Measurements from ENCODE around the gene KRTAP10-11. TPM values are rescaled to one million over a fixed set of nuclear protein-coding genes. Genes with fewer than 3 reads are reported as not detected.
"Not testable (repeated sequence)": the region's sequence is repeated elsewhere in the genome, so short reads cannot be mapped to it uniquely, and the experiment has no call there.

Gene KRTAP10-11
- total RNA-seq, 1 donor from 2014 or later, result not detected

GRCh38 chr21:44636209-44637017, 9.8 kb upstream of the KRTAP10-11 start:
- Histone ChIP-seq H3K27me3 (ENCODE audit: low read depth) (peaks cover 35% of the 10 kb centered on the region), H3K36me3 (no peaks in the 10 kb centered on the region), H3K4me3 (no peak overlapping the region), H3K9me3 (replicated peaks) (peaks cover 31% of the 10 kb centered on the region), H3K27ac (replicated peaks) (no peak overlapping the region), H3K4me1 (no peaks in the 10 kb centered on the region)
- no peak for DNase-seq
- no peak for TF ChIP-seq CTCF (IDR thresholded peaks at IDR 0.05; ENCODE audit: borderline replicate concordance)
- intact Hi-C loops (cut with micrococcal nuclease), result no loop called here

GRCh38 chr21:44637018-44637850, 9.0 kb upstream of the KRTAP10-11 start, which contains the start of gene KRTAP10-10:
Gene KRTAP10-10, plus strand, starts transcription at chr21:44637356. Its CDS starts 62 bp downstream, at chr21:44637418.
- Histone ChIP-seq H3K36me3 (no peaks in the 10 kb centered on the region), H3K27me3 (ENCODE audit: low read depth) (peaks cover 35% of the 10 kb centered on the region), H3K4me1 (no peaks in the 10 kb centered on the region), H3K27ac (replicated peaks) (no peak within 1 kb of the TSS), H3K9me3 (replicated peaks) (peaks cover 28% of the 10 kb centered on the region), H3K4me3 (no peak within 1 kb of the TSS)
- intact Hi-C loops (cut with micrococcal nuclease), result no loop called here
- no peak for DNase-seq
- TF ChIP-seq CTCF (IDR thresholded peaks at IDR 0.05; ENCODE audit: borderline replicate concordance), result no peak

- Histone ChIP-seq H3K27me3 (ENCODE audit: low read depth) (peaks cover 35% of the 10 kb centered on the region), H3K9me3 (replicated peaks) (peaks cover 21% of the 10 kb centered on the region)
- H3K4me3 ChIP-seq; DNase-seq; H3K36me3 ChIP-seq; H3K27ac ChIP-seq (replicated peaks); intact Hi-C loops (cut with micrococcal nuclease); H3K4me1 ChIP-seq: not testable (repeated sequence)
Measured at GRCh38 chr21:44637851-44638348, 8.3 kb upstream of the KRTAP10-11 start.

GRCh38 chr21:44638506-44639330, 7.5 kb upstream of the KRTAP10-11 start:
- H3K4me3 ChIP-seq; intact Hi-C loops (cut with micrococcal nuclease); H3K27ac ChIP-seq (replicated peaks); H3K4me1 ChIP-seq; H3K36me3 ChIP-seq; DNase-seq: not testable (repeated sequence)
- Histone ChIP-seq H3K27me3 (ENCODE audit: low read depth) (peaks cover 35% of the 10 kb centered on the region), H3K9me3 (replicated peaks) (peaks cover 19% of the 10 kb centered on the region)

GRCh38 chr21:44639331-44639655, 6.9 kb upstream of the KRTAP10-11 start:
- Histone ChIP-seq H3K36me3 (no peaks in the 10 kb centered on the region), H3K4me1 (no peaks in the 10 kb centered on the region), H3K27ac (replicated peaks) (no peak overlapping the region), H3K27me3 (ENCODE audit: low read depth) (peaks cover 35% of the 10 kb centered on the region), H3K9me3 (replicated peaks) (peaks cover 25% of the 10 kb centered on the region), H3K4me3 (no peak overlapping the region)
- DNase-seq, result no peak
- intact Hi-C loops (cut with micrococcal nuclease), result no loop called here
- TF ChIP-seq CTCF (IDR thresholded peaks at IDR 0.05; ENCODE audit: borderline replicate concordance), result no peak

- no peak for TF ChIP-seq CTCF (IDR thresholded peaks at IDR 0.05; ENCODE audit: borderline replicate concordance)
- H3K4me3 ChIP-seq, result no peak overlapping the region
- H3K4me1 ChIP-seq, result no peaks in the 10 kb centered on the region
- no peak for DNase-seq
- peaks cover 40% of the 10 kb centered on the region for H3K9me3 ChIP-seq (replicated peaks)
- H3K36me3 ChIP-seq, result no peaks in the 10 kb centered on the region
- intact Hi-C loops (cut with micrococcal nuclease), result no loop called here
- H3K27ac ChIP-seq (replicated peaks), result no peak overlapping the region
- peaks cover 35% of the 10 kb centered on the region for H3K27me3 ChIP-seq (ENCODE audit: low read depth)
Measured at GRCh38 chr21:44640761-44641160, 5.5 kb upstream of the KRTAP10-11 start.
